Stimulated activated CD4-positive, alpha-beta T cell treated with anti-CD3 and anti-CD28 coated beads, Interleukin-2, amount 100 ng/mL, for 4 hours (primary cell): Measurements from ENCODE around the gene SMIM21.

Source experiments
- DNase-seq: peaks from one replicate; pipeline ENCODE4 v3.0.0-alpha.2; 2020; ENCODE audit warnings: low read depth

Gene SMIM21

DNA sequence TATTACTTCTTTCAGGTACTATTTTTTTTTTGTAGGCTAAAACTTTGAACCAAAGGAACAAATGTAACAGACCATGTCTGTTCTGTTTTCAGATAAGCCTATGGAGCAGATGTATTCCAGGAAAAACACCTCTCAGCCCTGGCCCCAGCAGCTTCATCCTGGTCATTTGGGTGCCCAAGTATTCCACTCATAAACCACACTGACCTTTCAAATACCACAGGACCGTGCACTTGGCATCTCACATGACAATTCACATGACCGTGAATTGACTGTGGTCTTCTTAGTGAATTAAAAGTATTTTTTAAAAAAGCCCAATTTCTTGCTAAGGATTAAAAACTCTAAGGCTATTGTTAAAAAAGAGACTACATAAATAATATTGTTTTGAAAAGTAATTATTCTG, 50.2 kb downstream of the SMIM21 start:
- no peak for DNase-seq

DNA sequence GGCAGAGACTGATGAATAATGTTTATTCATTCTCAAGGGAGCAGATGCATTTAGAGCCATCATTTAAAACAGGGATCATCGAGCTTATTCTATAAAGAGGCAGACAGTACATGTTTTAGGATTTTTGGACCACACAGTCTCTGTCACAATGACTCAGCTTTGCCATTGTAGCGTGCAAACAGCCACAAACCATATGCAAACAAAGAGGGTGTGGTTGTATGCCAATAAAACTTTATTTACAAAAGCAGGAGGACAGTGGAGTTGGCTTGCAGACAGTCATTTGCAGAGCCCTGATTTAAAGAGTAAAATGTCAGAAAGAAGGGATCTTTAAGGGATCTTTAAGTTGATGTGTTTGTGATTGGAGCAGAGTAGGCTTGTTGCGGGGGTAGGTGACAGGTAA, 51.5 kb downstream of the SMIM21 start:
- no peak for DNase-seq

DNA sequence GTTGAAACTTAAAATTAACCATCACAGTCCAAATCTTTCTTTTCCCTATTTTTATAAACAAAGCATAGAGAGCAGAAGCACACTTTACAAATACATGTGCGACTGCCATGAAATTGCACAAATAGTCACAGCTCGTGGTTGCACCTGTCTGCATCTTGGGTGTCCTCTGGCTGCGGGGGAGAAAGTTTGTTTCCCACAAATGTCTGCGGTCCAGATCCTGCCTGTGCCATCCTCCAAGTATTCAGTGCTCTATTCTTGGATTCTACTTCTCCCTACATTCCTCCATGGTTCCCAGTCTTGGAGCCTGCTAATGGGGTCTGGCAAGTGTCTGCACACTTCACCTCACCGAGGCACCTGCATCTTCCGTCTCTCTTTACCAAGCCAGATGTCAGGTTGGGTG, 52.2 kb downstream of the SMIM21 start:
- DNase-seq: no peak

DNA sequence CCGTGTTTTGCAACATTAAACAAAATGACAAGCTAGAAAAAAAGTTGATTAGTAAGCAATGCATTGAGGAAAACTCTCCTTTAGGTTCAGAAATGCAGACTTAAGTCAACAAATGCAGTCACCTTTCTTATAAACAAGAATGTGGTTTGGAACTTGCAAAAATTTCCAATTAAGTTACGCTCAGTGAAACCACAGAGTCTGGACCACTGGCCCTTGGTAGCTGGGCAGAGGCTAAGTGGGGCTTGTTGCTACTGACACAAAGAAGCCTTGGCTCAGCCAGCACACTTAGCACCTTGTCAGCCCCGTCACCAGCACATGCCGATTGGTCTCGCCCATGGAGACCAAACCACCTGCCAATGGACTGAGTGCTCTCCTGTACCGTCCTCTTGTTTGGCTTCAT, 53.0 kb downstream of the SMIM21 start:
- no peak for DNase-seq

DNA sequence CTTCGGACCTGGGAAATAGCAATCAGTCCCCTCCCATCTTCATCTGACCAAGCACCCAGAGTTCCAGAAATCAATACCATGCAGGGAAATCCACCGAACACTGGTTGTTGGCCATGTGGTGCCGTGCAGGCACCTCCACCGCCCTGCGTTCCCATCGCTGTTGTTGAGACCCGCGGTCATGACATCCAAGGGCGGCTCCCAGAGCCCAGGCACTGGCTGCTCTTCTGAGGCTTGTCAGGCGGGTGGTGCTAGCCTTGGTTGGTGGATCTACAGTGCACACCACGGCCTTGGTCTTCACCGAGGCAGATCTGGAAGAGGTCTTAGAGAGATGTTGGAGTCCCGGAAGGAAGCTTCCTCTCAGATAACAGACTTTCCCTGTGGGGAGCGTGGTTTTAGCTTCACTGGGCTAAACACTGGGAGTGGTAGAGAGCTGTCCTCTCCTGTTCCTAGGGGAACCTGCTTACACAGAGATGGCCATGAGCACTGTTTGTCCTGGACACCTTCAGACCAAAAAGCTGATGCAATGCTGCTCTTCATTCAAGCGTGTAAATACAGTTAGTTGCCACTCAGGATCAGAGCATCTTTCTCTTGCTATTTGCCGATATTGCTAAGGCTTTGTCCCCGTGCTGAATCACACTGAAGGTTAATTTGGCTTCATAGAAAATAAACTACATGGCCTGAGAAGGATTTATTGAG, 58.3 kb downstream of the SMIM21 start:
- no peak for DNase-seq

DNA sequence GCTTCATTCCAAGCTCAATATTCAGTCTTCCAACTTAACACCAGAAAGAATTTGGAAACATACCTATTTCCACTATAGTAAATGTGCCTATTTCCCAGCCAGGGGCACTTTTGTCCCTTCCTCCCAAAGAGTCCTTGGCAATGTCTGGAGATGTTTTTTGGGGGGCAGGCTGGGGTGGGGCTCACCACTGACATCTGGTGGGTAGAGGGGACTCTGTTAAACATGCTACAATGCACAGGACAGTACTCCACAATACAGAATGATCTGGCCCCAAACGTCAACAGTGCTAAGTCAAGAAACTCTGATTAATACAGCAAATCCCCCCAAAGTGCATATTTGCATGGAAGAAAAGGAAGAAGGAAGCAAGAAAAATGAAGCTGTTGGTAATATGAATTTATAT, 61.7 kb downstream of the SMIM21 start:
- no peak for DNase-seq

DNA sequence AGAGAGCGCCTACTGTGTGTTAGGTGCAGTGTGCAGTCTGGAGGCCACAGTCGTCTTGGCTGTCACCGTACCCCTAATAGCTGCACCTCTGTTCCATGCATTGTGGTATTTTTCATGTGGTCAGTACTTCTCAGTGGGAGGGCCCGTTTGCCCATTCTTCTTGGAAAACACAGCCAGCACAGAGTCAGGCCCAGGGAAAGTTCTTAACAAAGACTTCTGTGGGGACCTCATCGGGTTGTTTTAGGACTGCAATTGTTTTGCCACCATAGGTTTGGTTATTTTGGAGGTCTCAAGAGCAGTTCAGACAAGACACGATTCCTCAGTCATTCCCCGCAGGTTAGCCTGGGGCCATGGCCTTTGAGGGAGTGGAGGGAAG, 62.3 kb downstream of the SMIM21 start:
- DNase-seq: no peak

DNA sequence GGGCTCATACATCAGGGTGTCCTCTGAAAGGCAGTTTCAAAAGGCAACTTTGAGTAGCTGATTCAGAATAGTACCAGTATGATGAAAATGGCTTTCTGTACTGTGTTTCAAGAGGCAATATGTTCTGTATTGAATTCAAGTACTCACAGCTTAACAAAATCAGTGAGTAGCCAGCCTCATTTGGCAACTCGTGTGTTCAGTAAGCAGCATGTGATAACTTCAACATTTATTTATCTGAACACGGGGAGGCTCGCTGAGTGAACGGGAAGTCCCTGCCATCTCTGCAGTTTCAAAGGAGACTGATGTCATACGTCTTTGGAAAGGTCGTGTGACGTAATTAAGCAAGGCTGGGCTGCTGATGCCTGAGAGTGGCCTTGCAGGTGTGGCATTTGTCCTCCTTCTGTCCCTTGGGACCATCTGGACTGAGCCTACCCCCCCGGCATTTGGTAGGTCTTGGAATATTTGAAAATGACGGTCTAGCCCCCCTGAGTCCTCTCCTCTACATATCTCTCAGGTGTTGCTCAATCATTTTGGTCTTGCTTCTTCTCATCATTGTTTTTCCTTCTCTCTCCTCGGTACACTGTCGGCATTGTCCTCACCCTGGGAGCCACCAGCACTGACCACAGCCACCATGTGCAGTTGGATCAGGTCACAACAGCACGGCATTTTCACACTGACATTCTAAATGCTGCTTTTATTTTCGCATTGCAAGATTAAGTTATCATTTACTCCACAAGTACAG, 62.8 kb downstream of the SMIM21 start:
- no peak for DNase-seq

DNA sequence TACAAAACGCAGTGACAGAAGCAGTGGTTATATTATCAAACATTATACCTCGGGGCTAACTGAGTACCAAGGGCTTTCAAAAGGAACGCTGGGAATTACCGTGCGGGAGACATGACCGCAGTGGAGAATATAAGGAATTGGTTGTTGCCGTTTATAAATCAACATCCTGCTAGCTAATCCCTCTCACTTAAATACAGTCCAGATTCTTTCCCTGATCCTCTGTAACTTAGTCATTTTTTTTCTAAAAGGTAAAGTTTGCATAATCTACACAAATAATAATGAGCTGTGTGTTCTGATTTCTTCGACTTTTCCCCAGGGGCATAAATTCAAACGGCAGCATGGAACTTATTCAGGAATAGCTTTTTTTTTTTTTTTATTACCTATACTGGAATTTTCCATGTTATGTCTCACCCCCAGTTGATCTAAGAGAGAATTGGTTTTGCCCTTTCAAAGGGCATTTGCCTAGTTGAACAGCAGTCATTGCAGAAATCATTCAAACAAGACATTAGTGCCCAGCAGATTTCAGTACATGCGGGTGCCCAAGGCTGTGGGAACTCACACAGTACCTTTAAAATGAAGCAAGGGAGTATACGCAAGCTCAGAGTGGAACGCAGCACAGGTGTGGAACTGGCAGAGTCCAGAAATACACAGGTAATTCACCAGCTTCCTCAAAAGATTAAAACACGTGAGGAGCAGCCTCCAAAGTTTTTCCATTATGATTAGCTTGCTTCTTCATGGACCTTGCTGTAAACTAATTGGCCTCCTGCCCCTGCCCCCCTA, 63.9 kb downstream of the SMIM21 start:
- DNase-seq: no peak

DNA sequence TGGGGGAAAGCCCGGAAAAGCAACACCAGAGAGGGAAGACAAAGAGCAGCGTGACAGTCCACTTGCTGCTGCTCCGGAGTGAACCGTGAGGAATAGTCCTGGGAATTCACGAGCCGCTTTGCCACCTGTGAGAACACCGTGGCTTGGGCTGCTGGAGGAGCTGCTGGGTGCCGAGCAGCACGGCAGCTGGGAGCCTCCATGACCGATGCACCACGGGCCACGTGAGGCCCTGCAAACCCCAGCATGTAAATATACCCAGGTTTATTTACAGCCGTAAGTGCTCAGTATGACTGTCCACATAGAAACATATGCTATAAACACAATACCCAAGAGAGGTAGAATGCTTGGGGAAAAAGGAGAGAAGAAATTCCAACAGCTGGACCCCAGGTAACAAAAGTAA, 65.1 kb downstream of the SMIM21 start:
- no peak for DNase-seq

DNA sequence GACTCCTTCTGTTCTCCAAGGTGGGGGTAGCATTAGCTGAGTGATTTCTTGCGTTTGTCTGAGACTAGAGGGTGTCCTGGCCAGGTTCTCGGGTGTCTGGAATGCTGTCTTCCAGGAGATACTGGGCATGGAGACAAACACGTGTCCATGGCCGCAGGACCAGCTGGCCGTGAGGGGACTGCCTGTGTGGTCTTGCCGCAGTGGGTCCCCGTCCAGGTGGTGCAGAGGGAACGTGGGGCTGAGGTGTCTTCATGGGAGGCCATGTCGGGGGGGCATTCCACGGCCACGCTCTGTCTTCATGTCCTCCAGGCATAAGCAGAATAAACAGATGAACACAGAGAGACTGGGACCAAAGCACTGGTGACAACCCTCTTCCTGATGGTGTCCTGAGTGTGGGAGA, 66.6 kb downstream of the SMIM21 start:
- DNase-seq: no peak

DNA sequence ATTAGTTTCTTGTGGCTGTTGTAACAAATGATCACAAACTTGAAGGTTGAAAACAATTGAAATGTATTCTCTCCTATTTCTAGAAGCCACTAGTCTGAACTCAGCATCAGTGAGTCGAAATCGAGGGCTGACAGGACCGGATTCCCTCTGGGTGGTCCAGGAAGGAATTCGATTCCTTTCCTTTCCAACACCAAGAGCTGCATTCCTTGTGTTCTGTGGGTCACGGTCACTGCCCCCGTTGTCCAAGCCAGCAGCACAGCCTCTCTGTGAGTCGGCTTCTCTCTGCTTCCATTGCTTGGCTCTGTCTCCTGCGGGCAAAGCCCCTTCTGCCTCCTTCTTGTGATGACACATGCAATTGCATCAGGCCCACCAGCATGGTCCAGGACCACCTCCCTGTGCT, 67.3 kb downstream of the SMIM21 start:
- DNase-seq: no peak
